ENCODE data around the gene UBE3C. TPM values are rescaled to one million over a fixed set of nuclear protein-coding genes. Genes with fewer than 3 reads are reported as not detected.

The UBE3C gene
- total RNA-seq, 1 donor from 2014 or later = 65.3 TPM

GRCh38 chr7:157278791-157279724, 140.3 kb downstream of the UBE3C start:
- intact Hi-C loops (cut with micrococcal nuclease) = loop anchor here (10.0 kb wide), 1 partner anchor 374 kb away; no protein-coding TSS in a partner anchor
- no peak for DNase-seq
- Mint-ChIP-seq H3K9me3 (peaks cover 1% of the 10 kb centered on the region), H3K36me3 (ENCODE audit: low read depth) (no peaks in the 10 kb centered on the region), H3K27me3 (peaks cover 9% of the 10 kb centered on the region), H3K4me1 (peaks cover 2% of the 10 kb centered on the region), H3K27ac (no peak overlapping the region), H3K4me3 (peak overlapping the region; percentile 15)
- POLR2A ChIA-PET = no interaction called here
- TF ChIP-seq, protein P1, sequence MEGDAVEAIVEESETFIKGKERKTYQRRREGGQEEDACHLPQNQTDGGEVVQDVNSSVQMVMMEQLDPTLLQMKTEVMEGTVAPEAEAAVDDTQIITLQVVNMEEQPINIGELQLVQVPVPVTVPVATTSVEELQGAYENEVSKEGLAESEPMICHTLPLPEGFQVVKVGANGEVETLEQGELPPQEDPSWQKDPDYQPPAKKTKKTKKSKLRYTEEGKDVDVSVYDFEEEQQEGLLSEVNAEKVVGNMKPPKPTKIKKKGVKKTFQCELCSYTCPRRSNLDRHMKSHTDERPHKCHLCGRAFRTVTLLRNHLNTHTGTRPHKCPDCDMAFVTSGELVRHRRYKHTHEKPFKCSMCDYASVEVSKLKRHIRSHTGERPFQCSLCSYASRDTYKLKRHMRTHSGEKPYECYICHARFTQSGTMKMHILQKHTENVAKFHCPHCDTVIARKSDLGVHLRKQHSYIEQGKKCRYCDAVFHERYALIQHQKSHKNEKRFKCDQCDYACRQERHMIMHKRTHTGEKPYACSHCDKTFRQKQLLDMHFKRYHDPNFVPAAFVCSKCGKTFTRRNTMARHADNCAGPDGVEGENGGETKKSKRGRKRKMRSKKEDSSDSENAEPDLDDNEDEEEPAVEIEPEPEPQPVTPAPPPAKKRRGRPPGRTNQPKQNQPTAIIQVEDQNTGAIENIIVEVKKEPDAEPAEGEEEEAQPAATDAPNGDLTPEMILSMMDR (IDR thresholded peaks at IDR 0.05) = no peak
- peak; percentile 60 for ATAC-seq (ENCODE audit: low read depth)
- CTCF ChIA-PET = no interaction called here

DNA sequence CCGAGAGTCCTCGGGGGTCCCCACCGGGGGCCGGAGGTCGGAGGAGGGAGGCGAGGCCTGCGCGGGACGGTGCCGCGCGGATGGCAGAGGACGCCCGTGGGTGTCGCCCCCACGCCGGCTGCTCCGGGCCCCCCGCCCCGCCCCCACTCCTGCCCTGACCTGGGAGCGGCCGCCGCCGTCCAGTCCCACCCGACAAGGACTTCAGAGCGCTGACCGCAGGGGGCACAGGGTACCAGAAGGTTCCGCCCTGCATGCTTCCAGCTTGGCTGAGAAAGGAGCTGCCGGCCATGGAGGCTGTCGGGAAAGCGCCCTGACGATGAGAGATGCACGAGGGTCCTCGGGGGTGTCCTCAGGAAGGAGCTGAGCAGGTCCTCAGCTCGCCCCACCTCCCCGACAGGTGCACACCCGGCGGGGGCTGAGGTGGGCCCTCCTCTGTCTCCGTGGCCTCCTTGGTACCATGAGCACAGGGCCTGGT, 141.1 kb downstream of the UBE3C start:
- Mint-ChIP-seq H3K4me3 (no peak overlapping the region), H3K9me3 (peaks cover 5% of the 10 kb centered on the region), H3K27me3 (peaks cover 9% of the 10 kb centered on the region), H3K4me1 (peaks cover 2% of the 10 kb centered on the region), H3K27ac (no peak overlapping the region), H3K36me3 (ENCODE audit: low read depth) (peaks cover 2% of the 10 kb centered on the region)
- TF ChIP-seq, protein P1 (IDR thresholded peaks at IDR 0.05) = no peak
- DNase-seq (no peak), ATAC-seq (ENCODE audit: low read depth) (no peak)
- CTCF ChIA-PET = no interaction called here
- POLR2A ChIA-PET = interaction anchor here (0.7 kb wide), 1 partner anchor 1494 kb away, joined by 3 read pairs; no protein-coding TSS in a partner anchor
- intact Hi-C loops (cut with micrococcal nuclease) = loop anchor here (10.0 kb wide), 1 partner anchor 375 kb away; no protein-coding TSS in a partner anchor

GRCh38 chr7:157280216-157280841, 141.6 kb downstream of the UBE3C start:
- Mint-ChIP-seq H3K4me3 (no peak overlapping the region), H3K36me3 (ENCODE audit: low read depth) (peaks cover 2% of the 10 kb centered on the region), H3K4me1 (peaks cover 2% of the 10 kb centered on the region), H3K27ac (no peak overlapping the region), H3K27me3 (peaks cover 9% of the 10 kb centered on the region), H3K9me3 (peaks cover 5% of the 10 kb centered on the region)
- POLR2A ChIA-PET = interaction anchor here (0.7 kb wide), 1 partner anchor 1494 kb away, joined by 3 read pairs; no protein-coding TSS in a partner anchor
- intact Hi-C loops (cut with micrococcal nuclease) = no loop called here
- CTCF ChIA-PET = no interaction called here
- no peak for DNase-seq
- ATAC-seq (ENCODE audit: low read depth) = no peak
- TF ChIP-seq, protein P1 (IDR thresholded peaks at IDR 0.05) = no peak

GRCh38 chr7:157281221-157281998, 142.7 kb downstream of the UBE3C start:
- DNase-seq (no peak), ATAC-seq (ENCODE audit: low read depth) (no peak)
- Mint-ChIP-seq H3K4me3 (no peak overlapping the region), H3K36me3 (ENCODE audit: low read depth) (peaks cover 2% of the 10 kb centered on the region), H3K4me1 (peaks cover 2% of the 10 kb centered on the region), H3K9me3 (peaks cover 5% of the 10 kb centered on the region), H3K27me3 (peaks cover 9% of the 10 kb centered on the region), H3K27ac (no peak overlapping the region)
- ChIA-PET CTCF (no interaction called here), POLR2A (no interaction called here)
- TF ChIP-seq, protein P1 (IDR thresholded peaks at IDR 0.05) = no peak
- intact Hi-C loops (cut with micrococcal nuclease) = no loop called here

Data from activated B cell treated with CpG ODN at 0.5 μM for 24 hours (primary cell).